ENCODE results near the gene PGPEP1.

The PGPEP1 gene, protein sequence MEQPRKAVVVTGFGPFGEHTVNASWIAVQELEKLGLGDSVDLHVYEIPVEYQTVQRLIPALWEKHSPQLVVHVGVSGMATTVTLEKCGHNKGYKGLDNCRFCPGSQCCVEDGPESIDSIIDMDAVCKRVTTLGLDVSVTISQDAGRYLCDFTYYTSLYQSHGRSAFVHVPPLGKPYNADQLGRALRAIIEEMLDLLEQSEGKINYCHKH

DNA sequence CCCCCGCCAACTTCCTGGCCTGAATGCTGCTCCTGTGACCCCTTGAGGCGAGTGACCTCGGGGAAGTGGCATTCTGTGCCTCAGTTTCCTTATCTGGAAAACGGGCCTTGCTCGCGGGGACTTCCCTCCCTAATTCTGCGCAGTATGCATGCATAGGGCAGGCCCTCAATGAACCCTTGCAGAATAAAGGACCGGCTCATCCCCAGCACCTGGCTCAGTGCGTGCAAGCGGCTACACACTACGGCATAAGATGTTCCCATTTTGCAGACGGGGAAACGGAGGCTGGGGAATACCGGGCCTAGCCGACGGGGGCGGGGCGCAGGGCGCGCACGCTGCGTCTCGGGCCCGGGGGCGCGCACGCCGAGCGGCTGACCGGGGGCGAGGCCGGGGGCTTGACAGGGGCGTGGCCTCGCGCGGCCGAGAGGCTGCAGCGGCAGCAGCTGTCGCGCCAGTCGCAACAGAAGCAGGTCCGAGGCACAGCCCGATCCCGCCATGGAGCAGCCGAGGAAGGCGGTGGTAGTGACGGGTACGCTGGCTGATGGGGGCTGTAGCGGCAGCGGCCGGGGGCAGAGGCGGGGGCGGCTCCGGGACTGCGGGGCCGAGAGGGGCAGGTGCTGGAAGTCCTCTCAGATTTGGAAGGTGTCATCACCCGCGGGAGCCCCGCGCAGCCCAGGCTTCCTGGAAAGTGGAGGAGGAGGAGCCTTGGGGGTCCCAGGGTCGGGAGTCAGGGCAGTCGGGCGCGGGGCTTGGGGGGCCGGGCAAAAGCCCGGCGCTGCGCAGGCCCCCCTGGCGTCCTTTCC is at the start of gene PGPEP1:
Gene PGPEP1 (plus strand): TSS at position 409 of the 800 bp plus-strand sequence. CDS start 84 bp downstream, at position 493.
- DNase-seq = peak; percentile 63
- in situ Hi-C loops (cut with HindIII; ENCODE audit: low pct_ligation_motif_present, low pct_unique_long_range_greater_than_20kb, low sequenced_read_pairs) = no loop called here

DNA sequence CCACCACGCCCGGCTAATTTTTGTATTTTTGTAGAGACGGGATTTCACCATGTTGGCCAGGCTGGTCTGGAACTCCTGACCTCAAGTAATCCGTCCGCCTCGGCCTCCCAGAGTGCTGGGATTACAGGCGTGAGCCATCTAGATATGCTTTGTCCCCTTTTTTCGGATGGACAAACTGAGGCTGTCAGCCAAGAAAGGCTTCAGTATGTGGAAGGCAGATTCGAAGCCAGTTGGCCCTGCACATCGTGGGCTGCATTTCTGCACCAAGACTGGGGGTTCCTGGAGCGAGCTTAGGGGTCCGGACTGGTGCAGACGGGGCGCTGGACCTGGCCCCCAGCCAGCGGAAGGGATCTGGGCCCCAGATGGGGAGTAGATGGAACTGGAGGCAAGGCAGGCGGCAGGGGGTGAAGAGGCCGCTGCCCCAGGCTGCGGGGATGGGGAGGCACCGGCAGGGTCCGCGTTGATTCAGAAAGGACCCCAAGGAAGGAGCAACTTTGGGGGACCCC is 49.3 kb upstream of the PGPEP1 start:
- in situ Hi-C loops (cut with HindIII; ENCODE audit: low pct_ligation_motif_present, low pct_unique_long_range_greater_than_20kb, low sequenced_read_pairs) = no loop called here
- DNase-seq = no peak

DNA sequence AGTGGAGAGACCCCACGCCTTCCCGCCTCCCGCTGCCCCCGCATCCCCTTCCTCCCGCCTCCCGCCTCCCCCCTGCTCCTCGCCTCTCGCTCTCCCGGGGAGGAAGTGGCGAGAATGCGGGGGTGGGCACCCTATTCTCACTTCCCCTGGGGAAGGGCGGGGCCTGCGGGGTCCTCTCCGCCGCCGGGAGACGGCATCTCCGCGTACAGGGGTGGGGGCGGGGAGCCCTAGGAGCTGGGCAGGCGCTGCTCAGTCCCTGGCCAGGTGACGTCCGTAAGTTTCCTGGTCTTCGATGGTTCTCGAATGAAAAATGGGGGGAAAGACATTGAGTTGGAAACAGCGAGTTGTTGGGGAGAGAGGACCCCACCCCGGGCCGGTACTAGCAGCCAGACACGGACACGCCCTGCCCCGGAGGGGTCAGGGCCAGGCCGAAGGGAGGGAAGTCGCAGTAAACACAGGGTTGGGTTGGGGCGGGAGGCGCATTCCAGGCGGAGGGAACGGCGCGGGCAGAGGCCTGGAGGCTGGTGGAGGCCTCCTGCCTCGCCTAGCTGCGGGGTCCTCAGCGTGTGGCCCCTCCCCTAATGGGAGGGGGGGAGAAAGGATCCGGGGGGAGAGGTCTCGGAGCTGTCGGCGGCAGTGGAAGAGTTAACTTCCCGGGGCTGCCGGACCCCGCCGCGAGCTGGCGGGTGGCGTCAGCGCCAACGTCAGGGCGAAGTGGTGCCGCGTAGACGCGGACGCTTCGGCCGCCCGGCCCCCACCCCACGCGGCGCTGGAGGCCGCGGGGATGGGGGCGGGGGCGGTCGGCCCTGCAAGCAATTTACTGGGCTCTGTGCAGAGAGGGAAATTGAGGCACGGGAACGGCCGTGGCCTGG is 48.6 kb upstream of the PGPEP1 start:
- peak; percentile 69 for DNase-seq
- in situ Hi-C loops (cut with HindIII; ENCODE audit: low pct_ligation_motif_present, low pct_unique_long_range_greater_than_20kb, low sequenced_read_pairs) = no loop called here

DNA sequence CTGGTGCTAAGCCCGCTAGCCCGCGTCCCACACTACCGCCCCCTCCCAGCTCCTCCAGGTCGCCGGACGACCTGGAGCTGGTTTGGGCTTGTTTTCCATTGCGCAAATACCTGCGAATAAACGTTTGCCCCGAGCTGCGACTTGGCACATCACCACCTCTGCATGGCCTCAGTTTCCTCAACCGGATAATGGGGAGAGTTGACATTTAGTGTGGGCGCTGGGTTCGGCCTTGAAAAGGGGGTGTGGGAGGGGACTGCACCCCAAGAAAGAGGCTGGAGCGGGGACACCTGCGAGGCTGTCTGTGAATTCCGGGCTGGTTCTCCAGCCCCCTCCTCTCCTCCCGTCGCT is 48.0 kb upstream of the PGPEP1 start:
- DNase-seq = no peak
- in situ Hi-C loops (cut with HindIII; ENCODE audit: low pct_ligation_motif_present, low pct_unique_long_range_greater_than_20kb, low sequenced_read_pairs) = no loop called here

DNA sequence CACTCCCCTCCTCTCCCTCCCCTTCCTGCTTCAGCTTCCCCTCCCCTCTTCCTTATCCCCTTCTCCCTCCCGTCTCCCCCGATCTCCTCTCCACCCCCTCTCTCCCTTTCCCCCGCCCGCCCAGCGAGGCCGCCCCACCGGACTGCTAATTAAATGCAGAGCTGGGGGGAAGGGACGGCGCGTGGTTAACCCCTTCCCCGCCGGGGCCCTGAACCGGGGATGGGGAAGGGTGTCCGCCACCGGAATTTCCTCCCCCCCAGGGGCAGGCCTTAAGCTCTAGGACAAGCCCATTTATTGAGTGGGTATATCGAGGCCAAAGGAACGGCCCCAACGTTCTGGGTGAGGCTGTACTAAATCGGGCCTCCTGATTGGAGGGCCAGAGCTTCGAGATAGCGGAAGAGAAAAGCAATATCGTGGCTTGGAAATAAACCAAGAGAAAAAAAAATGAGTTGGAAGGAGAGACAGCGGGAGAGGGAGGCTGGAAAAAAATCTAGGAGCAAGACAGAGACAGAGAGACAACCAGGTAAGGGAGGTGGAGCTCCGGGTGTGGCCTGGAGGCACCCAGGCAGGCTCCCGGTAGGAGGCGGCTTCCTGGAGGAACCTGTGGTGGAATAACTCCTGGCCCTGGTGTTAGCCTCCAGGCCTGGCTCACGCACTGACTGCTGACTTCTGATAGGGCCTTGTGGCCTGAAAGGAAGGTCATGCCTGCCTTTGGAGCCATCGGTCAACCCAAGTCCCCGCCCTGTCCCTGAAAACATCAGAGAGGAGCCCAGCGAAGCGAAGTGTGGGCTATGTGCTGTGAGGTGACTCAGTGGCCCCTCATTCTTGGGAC is 47.4 kb upstream of the PGPEP1 start:
- in situ Hi-C loops (cut with HindIII; ENCODE audit: low pct_ligation_motif_present, low pct_unique_long_range_greater_than_20kb, low sequenced_read_pairs) = no loop called here

DNA sequence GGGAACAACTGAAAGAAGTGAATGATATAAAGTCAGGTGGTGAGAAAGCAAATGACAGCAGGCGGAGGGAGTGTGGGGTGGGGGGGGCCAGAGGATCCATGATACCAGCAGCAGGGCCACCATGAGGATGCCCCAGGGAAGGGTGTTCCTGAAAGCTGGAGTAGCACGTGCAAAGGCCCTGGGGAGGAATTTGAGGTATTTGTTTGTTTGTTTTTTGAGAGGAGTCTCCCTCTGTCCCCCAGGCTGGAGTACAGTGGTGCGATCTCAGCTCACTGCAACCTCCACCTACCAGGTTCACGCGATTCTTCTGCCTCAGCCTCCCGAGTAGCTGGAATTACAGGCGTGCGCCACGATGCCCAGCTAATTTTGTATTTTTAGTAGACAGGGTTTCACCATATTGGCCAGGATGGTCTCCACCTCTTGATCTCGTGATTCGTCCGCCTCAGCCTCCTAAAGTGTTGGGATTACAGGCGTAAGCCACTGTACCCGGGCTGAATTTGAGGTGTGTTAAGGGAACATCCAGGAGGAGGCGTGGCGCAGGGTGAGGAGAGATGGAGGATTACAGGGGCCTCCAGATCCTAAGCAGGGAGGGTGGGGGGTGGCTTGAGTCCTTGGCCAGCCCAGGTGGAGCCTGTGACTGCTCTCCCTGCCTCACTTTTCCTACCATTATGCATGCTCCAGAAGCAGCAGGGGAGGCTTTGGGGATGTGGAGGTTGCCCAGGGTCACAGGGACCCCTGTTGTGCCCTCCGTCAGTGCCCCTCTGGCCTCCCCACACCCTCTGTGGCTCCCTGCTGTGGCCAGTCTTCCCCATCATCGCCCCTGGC is 46.5 kb upstream of the PGPEP1 start:
- in situ Hi-C loops (cut with HindIII; ENCODE audit: low pct_ligation_motif_present, low pct_unique_long_range_greater_than_20kb, low sequenced_read_pairs) = no loop called here
- DNase-seq = no peak

More for the DNA sequence above, 47.4 kb upstream of the PGPEP1 start:
- DNase-seq = peak; percentile 79

DNA sequence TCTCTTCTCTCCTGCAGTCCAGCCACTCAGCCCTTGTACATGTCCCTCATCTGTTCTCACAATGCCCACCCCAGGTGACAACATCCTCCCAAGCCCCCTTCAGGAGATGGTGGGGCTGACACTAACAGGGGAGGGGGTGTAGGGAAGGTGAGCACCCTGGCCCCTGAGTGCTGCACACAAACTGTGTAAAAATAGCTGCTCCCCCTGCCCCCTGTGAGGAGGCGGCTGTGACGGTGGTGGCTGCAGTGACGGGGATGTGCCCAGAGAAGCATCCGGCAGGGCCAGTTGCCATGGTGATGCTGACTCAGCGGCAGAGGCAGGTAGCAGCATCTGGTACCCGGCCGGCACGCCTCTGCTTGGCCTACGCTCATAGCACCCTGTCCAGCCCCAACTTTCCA is 45.9 kb upstream of the PGPEP1 start:
- in situ Hi-C loops (cut with HindIII; ENCODE audit: low pct_ligation_motif_present, low pct_unique_long_range_greater_than_20kb, low sequenced_read_pairs) = no loop called here
- no peak for DNase-seq

DNA sequence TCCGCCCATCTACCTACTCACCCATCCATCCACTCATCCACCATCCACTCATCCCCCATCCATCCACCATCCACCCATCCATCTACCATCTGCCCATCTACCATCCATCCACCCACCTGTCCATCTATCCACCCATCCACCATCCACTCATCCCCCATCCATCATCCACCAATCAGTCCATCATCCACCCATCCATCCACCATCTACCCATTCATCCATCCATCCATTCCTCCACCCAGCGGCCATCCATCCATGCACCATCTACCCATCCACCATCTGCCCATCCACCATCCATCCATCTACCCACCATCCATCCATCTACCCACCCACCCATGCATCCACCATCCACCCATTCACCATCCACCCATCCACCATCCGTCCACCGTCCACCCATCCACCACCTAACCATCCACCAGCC is 45.4 kb upstream of the PGPEP1 start:
- in situ Hi-C loops (cut with HindIII; ENCODE audit: low pct_ligation_motif_present, low pct_unique_long_range_greater_than_20kb, low sequenced_read_pairs) = no loop called here
- no peak for DNase-seq

DNA sequence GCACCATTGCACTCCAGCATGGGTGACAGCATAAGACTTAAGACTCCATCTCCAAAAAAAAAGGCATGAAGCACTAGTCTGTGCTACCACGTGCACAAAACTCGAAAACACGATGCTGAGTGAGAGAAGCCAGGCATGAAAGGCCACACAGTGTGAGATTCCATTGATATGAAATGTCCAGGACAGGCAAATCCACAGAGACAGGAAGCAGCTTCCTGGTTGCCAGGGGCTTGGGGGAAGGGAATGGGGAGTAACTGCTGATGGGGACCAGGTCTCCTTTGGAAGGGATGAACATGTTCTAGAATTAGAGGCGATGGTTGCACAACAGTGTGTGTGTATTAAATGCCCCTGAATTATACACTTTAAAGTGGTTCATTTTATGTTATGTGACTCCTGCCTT is 43.1 kb upstream of the PGPEP1 start:
- in situ Hi-C loops (cut with HindIII; ENCODE audit: low pct_ligation_motif_present, low pct_unique_long_range_greater_than_20kb, low sequenced_read_pairs) = no loop called here
- DNase-seq = no peak

DNA sequence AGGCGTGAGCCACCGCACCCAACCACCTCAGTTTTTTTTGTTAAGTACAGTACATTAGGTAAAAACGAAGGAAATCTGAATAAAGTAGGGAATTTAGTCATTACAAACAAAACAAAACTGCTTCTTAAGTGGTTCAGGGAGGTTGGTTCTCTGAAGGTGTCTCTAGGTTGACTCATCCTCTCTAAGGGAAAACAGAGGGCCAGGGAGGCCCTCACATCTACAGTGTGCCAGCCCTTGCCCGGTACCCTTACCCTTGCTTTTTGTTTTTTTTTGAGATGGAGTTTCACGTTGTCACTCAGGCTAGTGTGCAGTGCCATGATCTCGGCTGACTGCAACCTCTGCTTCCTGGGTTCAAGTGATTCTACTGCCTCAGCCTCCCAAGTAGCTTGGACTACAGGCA is 41.8 kb upstream of the PGPEP1 start:
- in situ Hi-C loops (cut with HindIII; ENCODE audit: low pct_ligation_motif_present, low pct_unique_long_range_greater_than_20kb, low sequenced_read_pairs) = no loop called here

DNA sequence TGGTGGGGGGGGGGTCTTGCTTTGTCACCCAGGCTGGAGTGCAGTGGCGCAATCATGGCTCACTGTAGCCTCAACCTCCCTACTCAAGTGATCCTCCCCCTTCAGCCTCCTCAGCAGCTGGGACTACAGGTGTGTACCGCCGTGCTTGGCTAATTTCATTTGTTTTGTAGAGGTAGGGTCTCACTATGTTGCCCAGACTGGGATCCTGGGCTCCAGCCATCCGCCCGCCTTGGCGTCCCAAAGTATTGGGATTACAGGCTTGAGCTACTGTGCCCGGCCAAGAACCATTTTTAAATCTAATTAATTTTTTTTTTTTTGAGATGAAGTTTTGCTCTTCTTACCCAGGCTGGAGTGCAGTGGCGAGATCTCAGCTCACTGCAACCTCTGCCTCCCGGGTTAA is 40.7 kb upstream of the PGPEP1 start:
- in situ Hi-C loops (cut with HindIII; ENCODE audit: low pct_ligation_motif_present, low pct_unique_long_range_greater_than_20kb, low sequenced_read_pairs) = no loop called here
- DNase-seq = no peak

More for the DNA sequence above, 41.8 kb upstream of the PGPEP1 start:
- DNase-seq = no peak

DNA sequence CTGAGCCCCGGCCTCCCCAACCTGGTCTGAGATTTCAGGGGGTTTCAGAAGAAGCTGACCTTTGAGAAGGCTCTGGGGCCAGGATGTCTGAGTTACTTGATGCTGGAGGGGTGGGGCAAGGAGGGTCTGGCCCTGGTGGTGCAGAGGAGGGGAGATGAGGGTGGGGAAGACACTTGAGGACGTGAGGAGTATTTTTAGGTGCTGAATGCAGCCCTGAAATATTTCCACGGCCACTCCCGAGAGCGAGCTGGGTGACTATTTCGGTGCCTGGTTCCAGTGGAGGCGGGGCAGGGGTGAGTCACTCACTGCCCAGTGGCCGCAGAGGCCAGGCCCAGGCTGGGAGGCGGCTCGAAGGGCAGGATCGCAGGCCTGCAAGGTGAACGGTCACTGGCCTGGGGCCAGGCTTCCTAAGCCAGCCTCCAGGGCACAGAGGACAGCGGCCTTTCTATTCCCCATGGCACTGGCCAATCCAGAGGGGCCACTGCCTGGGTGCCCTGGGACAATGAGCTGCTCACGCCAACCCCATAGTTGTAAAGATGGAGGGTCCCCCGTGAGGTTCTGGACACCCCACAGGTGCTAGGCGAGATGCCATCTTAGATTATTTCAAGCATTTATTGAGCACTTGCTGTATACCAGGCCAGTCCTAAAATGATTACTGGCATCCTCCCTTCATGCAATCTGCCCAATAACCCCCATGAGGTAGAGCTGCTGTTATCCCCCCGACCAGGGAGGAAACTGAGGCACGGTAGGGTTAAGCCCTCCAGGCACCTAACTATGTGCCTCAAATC is 39.3 kb upstream of the PGPEP1 start:
- peak; percentile 72 for DNase-seq

DNA sequence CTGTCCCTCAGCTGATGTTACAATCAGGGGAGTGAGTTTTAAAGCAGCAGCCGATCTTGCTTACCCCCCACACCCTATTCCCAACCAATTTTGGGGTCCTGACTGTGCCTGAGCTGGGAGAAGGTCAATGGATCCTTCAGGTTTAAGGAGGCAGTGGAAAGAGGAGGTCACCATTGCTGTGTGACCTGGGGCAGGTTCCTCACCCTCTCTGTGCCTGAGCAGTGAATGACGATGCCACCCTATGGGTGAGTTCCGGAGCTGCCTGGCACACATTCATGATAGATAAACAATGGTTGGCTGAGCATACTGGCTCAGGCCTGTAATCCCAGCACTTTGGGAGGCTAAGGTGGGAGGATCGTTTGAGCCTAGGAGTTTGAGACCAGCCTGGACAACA is 38.7 kb upstream of the PGPEP1 start:
- no peak for DNase-seq
- in situ Hi-C loops (cut with HindIII; ENCODE audit: low pct_ligation_motif_present, low pct_unique_long_range_greater_than_20kb, low sequenced_read_pairs) = no loop called here

More for the DNA sequence above, 39.3 kb upstream of the PGPEP1 start:
- in situ Hi-C loops (cut with HindIII; ENCODE audit: low pct_ligation_motif_present, low pct_unique_long_range_greater_than_20kb, low sequenced_read_pairs) = no loop called here

DNA sequence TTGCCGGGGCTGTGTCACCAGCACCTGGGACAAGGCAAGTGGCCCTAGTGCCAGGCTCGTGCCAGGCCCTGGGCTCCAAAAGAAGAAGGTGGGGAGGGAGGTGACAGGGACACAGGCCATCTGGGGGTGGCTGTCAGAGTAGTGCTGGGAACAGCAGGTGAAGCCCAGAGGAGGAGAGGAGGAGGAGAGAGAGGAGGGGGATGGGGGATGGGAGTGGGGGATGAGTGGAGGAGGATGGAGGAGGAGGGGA is 36.3 kb upstream of the PGPEP1 start:
- in situ Hi-C loops (cut with HindIII; ENCODE audit: low pct_ligation_motif_present, low pct_unique_long_range_greater_than_20kb, low sequenced_read_pairs) = no loop called here
- DNase-seq = no peak

DNA sequence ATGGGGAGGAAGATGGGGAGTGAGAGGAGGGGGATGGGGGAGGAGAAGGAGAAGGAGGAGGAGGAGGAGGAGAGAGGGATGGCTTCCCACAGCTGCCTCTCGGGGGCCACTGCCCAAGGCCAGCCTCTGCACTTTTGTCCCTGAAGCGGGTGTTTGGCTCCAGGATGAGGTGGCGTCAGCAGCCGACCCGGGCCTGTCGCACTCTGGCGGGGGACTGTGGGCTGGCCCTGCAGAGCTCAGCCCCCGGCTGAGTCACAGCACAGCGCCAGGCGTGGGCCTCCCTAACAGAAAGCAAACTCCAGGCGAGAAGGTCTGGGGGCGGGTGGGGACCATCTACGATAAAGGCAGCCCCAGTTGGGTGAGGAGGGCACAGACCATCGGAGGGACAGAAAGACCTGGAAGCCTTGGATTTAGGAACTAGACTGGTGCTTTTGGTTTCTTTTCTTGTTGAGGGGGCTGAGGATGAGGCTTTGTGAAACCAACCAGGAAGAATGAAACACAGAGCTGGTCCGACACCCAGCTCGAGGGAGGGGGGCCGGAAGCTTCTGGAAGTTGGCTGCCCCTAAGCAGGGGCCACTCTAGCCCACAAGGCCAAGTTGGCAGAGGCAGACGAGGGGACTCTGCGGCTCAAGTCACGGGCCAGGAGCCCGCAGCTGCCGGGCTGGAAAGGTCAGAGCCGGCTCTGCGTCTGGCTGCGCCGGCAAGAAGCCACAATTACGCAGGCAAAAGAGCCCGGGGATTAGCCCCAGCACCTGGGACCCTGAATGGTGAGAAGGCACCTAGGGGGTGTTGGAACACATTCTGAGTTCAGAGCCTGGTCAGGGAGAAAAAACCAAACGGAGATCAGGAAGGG is 35.7 kb upstream of the PGPEP1 start:
- peak; percentile 60 for DNase-seq
- in situ Hi-C loops (cut with HindIII; ENCODE audit: low pct_ligation_motif_present, low pct_unique_long_range_greater_than_20kb, low sequenced_read_pairs) = no loop called here

DNA sequence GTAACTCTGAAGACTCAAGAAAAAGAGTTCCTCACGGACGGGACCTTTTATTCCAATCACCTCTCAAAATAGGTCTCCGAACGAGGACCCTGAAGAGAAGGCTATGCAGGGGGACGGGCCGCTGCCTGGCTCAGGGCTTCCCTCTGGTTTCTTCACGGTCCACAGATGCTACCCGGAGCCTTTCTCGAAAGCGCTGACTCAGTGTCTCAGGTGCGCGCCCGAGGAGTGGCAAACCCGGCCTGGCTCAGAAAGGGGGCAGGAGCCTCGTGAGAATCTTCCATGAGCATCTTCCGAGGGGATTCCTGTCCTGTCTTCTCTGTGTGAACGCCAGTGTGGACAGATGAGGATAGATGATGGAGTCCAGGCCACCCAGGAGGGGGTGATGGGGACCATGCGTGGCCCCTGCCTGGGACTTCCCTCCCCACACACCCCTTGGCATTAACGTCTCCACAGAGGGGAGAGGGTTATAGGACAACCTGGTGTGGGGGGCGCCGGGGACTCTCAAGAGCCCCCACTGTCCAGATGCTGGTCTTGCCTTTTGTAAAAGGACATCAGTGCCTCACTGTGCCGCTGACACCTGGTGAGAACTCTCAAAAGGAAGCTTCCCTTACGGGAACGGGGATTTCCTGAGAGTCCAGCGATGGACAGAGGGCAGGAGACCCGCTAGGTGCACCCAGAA is 34.0 kb upstream of the PGPEP1 start:
- no peak for DNase-seq

More for the DNA sequence above, 34.0 kb upstream of the PGPEP1 start:
- in situ Hi-C loops (cut with HindIII; ENCODE audit: low pct_ligation_motif_present, low pct_unique_long_range_greater_than_20kb, low sequenced_read_pairs) = no loop called here
